ENCODE results near the gene DMRT2. TPM values are rescaled to one million over a fixed set of nuclear protein-coding genes. Genes with fewer than 3 reads are reported as not detected.

The DMRT2 gene
- total RNA-seq, 4 donors from 2014 or later: not detected

DNA sequence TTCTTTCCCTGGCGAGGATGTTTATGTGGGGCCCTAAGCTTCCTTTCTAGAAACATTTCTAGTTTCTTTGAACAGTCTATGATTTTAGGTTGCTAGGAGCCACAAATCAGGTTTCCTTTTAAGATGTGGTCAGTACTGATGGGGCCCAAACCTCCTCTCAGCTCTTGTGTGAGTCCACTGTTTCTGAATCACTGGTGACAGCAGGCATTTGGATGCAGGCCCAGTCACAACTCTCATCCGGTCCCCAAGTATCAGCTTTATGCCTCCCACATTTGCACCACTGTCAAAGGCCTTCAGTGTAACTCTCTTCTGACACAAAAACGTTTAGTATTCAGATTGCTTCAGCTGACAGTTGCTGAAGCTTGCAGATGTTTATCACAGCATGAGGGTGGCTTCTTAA is 7.8 kb downstream of the DMRT2 start:
- TF ChIP-seq, protein P1, sequence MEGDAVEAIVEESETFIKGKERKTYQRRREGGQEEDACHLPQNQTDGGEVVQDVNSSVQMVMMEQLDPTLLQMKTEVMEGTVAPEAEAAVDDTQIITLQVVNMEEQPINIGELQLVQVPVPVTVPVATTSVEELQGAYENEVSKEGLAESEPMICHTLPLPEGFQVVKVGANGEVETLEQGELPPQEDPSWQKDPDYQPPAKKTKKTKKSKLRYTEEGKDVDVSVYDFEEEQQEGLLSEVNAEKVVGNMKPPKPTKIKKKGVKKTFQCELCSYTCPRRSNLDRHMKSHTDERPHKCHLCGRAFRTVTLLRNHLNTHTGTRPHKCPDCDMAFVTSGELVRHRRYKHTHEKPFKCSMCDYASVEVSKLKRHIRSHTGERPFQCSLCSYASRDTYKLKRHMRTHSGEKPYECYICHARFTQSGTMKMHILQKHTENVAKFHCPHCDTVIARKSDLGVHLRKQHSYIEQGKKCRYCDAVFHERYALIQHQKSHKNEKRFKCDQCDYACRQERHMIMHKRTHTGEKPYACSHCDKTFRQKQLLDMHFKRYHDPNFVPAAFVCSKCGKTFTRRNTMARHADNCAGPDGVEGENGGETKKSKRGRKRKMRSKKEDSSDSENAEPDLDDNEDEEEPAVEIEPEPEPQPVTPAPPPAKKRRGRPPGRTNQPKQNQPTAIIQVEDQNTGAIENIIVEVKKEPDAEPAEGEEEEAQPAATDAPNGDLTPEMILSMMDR (IDR thresholded peaks at IDR 0.05): no peak
- no peak for TF ChIP-seq POLR2A (IDR thresholded peaks at IDR 0.05)
- Histone ChIP-seq H3K4me1 (no peaks in the 10 kb centered on the region), H3K27ac (no peak overlapping the region), H3K9me3 (no peaks in the 10 kb centered on the region), H3K4me3 (no peak overlapping the region), H3K27me3 (peaks cover 0 to 5% of the 10 kb centered on the region in 2 donors), H3K36me3 (no peaks in the 10 kb centered on the region)
- no peak for DNase-seq

DNA sequence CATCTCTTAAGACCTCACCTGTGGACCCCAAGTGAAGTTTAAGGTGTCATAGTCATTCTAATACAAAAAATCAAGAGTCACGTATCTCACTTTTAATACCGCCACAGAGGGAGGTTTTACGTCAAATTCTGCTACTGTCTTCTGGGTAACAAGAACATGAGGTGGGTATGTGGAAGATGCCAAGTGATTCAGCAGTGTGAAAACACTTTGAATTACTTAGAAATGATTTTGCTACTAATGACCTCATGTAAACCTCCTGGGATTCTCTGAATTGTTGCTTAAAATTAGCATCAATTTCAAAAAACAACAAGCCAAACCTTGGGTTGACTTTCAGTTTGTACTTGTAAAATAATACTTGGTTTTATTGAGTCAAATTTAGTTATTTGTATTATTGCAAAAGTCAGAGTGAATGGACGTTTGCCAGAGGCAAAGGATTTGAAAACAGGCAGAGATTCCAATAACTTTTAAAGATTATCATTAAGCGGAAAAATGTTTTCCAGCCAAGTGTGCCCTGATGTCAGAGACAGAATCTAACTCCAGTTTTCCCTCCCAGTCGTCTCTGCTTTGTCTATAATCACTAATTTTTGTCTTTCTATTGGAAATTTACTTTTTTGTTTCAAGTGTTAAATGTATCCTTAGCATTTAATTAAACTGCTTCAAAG is 8.8 kb downstream of the DMRT2 start:
- Histone ChIP-seq H3K27me3 (no peaks in the 10 kb centered on the region), H3K9me3 (no peaks in the 10 kb centered on the region)
- TF ChIP-seq, protein P1 (IDR thresholded peaks at IDR 0.05): no peak
- TF ChIP-seq POLR2A (IDR thresholded peaks at IDR 0.05): no peak

DNA sequence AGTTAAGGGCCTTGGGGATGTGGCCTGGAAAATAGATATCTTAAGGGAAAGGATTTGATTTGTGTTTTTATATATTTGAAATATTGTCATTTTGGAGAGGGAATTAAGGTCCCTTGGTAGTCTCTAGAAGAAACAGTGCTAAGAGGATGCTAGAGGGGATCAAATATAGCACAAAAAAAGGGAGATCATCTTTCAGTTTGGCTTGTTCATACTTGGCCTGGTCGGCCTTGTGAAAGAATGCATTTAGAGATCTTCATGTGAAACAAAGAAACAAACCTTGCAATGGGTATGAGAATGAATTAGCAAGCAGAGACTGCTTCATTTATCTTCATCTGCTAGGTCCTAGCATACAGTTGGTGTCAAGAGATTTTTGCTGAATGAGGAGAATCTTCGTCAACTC is 15.0 kb downstream of the DMRT2 start:
- H3K36me3 ChIP-seq: no peaks in the 10 kb centered on the region
- H3K9me3 ChIP-seq: no peaks in the 10 kb centered on the region
- no peak for TF ChIP-seq POLR2A (IDR thresholded peaks at IDR 0.05)
- TF ChIP-seq, protein P1 (IDR thresholded peaks at IDR 0.05): no peak
- no peak overlapping the region for H3K4me3 ChIP-seq
- H3K4me1 ChIP-seq: no peaks in the 10 kb centered on the region
- DNase-seq: no peak
- no peaks in the 10 kb centered on the region for H3K27me3 ChIP-seq
- no peak overlapping the region for H3K27ac ChIP-seq

More for the DNA sequence above, 8.8 kb downstream of the DMRT2 start:
- Histone ChIP-seq H3K27ac (no peak overlapping the region), H3K4me3 (no peak overlapping the region), H3K36me3 (no peaks in the 10 kb centered on the region), H3K4me1 (no peaks in the 10 kb centered on the region)
- no peak for DNase-seq

DNA sequence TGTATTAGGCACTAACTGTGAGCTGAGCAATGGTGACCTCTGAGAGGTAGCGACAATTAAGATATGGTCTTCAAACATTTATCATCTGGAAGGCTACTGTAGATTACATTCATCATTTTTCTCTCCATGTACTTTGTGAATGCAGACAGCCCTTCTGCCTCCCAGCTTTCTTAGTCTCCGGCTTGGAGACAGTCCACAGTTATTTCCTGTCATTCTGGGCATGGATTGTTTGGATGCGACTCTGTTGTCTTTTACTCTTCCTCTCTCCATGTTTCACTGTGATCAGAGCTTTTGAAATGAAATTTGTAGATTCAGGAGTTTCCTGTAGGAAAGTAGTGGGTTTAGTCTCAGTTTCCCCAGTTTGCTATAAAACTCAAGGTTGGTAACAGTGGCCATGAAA is 20.5 kb downstream of the DMRT2 start:
- Histone ChIP-seq H3K4me3 (no peak overlapping the region), H3K27ac (no peak overlapping the region), H3K36me3 (no peaks in the 10 kb centered on the region), H3K27me3 (no peaks in the 10 kb centered on the region), H3K9me3 (no peaks in the 10 kb centered on the region), H3K4me1 (no peaks in the 10 kb centered on the region)
- TF ChIP-seq POLR2A (IDR thresholded peaks at IDR 0.05): no peak
- TF ChIP-seq, protein P1 (IDR thresholded peaks at IDR 0.05): no peak
- DNase-seq: no peak

DNA sequence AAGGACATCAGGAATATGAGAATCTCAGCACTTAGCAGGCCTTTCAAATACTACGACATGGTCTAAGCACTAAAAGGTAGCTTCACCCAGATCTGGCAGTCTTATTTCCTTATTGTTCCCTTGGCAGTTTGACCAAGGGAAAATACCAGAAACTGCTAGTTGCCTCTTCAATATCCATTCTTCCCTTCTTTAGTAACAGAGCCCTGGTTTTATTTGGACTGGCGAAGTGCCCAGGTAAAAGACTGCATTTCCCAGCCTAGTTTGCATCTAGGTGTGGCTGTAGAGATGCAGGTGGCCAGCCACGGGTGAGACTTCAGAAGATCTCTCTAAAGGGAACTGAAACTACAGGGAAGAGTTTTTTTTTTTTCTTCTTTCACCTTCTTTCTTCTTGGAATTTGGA is 21.6 kb downstream of the DMRT2 start:
- Histone ChIP-seq H3K36me3 (no peaks in the 10 kb centered on the region), H3K4me3 (no peak overlapping the region), H3K9me3 (no peaks in the 10 kb centered on the region), H3K4me1 (no peaks in the 10 kb centered on the region), H3K27me3 (no peaks in the 10 kb centered on the region), H3K27ac (no peak overlapping the region)
- DNase-seq: no peak
- TF ChIP-seq, protein P1 (IDR thresholded peaks at IDR 0.05): no peak
- TF ChIP-seq POLR2A (IDR thresholded peaks at IDR 0.05): no peak

DNA sequence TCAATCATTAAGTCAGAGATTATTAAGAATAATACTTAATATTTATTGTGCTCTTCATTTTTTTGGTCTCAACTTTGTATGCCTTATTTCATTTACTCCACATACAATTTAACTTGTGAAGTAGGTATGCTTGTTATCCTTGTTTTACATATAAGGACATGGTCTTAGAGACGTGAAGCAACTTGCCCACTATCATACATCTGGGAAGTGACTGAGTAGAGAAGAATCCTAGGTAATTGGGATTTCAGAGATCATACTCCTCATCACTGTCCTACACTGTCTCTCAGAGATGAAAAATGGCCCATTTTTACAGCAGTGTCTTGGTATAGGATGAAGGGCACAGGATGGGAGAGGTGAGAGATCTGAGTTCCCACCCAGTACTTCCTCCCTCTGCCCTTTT is 23.3 kb downstream of the DMRT2 start:
- H3K9me3 ChIP-seq: no peaks in the 10 kb centered on the region
- H3K4me1 ChIP-seq: no peaks in the 10 kb centered on the region
- H3K36me3 ChIP-seq: no peaks in the 10 kb centered on the region
- DNase-seq: no peak
- no peak overlapping the region for H3K27ac ChIP-seq
- TF ChIP-seq, protein P1 (IDR thresholded peaks at IDR 0.05): no peak
- TF ChIP-seq POLR2A (IDR thresholded peaks at IDR 0.05): no peak
- no peaks in the 10 kb centered on the region for H3K27me3 ChIP-seq
- no peak overlapping the region for H3K4me3 ChIP-seq

Data from Peyer's patch (tissue), 4 donors.